CD4-positive, alpha-beta T cell treated with Interleukin-6 at 100 ng/mL for 8 hours (primary cell): ENCODE results near the gene AADACL3.
"Not testable (repeated sequence)": the region's sequence is repeated elsewhere in the genome, so short reads cannot be mapped to it uniquely, and the experiment has no call there.

Source experiments
- DNase-seq: peaks from one replicate; pipeline ENCODE4 v3.0.0-alpha.2; 2020; ENCODE audit warnings: mixed read lengths, low spot score

AADACL3 gene

GRCh38 chr1:12715896-12716437, at the start of gene AADACL3:
Gene AADACL3, plus strand, starts transcription at chr1:12716110. Its CDS starts 67 bp downstream, at chr1:12716177.
- no peak for DNase-seq

DNA sequence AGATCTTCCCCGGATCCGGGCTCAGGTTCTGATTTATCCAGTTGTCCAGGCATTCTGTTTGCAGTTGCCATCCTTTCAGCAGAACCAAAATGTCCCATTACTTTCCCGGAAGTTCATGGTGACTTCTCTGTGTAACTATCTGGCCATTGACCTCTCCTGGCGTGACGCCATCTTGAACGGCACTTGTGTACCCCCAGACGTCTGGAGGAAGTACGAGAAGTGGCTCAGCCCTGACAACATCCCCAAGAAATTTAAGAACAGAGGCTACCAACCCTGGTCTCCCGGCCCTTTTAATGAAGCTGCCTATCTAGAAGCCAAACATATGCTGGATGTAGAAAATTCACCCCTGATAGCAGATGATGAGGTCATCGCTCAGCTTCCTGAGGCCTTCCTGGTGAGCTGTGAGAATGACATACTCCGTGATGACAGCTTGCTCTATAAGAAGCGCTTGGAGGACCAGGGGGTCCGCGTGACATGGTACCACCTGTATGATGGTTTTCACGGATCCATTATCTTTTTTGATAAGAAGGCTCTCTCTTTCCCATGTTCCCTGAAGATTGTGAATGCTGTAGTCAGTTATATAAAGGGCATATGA, 49.7 kb upstream of the AADACL3 start:
- DNase-seq = no peak

GRCh38 chr1:12669529-12670068, 46.3 kb upstream of the AADACL3 start:
- no peak for DNase-seq

- no peak for DNase-seq
Measured at GRCh38 chr1:12674358-12674757, 41.6 kb upstream of the AADACL3 start.

- DNase-seq = not testable (repeated sequence)
Measured at GRCh38 chr1:12676122-12676521, 39.8 kb upstream of the AADACL3 start.

- DNase-seq = no peak
Measured at GRCh38 chr1:12677565-12677964, 38.3 kb upstream of the AADACL3 start.

- DNase-seq = no peak
Measured at GRCh38 chr1:12678350-12678749, 37.6 kb upstream of the AADACL3 start.

DNA sequence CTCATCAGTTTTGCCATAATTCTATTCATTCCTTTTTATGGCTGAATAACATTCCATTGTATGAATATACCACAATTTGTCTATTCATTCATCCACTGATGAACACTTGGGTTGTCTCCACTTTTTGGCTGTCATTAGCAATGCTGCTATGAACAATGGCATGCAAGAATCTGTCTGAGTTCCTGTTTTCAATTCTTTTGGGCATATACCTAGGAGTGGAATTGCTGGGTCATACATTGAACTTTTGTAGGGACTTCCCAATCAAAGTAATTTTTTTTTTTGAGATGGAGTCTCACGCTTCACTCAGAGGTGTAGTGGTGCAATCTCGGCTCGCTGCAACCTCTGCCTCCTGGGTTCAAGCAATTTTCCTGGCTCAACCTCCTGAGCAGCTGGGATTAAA, 37.1 kb upstream of the AADACL3 start:
- no peak for DNase-seq

DNA sequence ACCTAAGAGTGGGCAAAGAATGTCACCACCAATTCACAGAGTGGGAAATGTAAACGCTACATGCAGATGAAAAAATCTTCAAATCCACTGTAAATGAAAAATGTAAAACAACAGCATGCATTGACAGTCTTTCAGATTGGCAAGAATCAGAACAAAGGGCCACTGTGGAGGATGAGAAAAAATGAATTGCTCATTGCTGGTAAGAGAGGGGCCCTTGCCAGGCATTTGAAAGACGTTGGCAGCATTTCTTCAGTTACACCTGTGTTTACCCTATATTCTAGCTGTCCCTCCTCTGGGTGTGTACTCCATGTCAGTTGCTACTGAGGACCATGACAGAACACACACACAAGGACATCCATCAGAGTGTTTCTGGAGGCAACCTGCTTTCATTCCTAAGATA, 25.8 kb upstream of the AADACL3 start:
- DNase-seq = no peak

DNA sequence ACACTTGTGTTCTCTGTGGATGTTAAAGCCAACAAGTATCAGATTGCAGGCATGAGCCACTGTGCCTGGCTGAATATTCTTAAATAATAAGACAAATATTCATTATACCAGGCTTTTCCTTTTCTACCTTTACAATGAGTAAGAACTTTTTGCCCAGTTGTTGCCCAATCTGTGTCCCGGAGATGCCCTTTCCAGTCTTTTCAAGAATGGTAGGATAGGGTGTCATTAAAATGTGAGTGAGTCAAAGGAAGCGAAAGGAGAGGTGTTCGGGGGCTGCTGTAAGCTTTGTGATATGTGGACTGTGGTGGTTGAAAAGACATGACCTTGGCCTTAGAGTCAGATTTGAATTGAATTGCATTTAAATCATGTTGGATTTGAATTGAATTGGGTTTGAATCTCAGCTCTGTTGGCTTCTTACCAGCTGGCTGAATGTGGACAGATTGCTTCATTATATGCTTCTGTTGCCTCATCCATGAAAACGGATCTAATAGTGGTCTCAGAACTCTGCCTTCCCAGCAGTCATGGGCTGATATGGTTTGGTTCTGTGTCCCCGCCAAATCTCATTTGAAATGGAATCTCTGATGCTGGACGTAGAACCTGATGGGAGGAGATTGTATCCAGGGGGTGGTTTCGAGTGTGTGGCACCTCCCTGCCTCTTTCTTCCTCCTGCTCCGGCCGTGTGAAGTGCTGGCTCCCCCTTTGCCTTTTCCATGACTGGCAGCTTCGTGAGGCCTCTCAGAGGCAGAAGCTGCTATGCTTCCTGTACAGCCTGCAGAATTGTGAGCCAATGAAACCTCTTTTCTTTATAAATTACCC, 22.7 kb upstream of the AADACL3 start:
- DNase-seq = no peak

- DNase-seq = no peak
Measured at GRCh38 chr1:12696658-12697057, 19.3 kb upstream of the AADACL3 start.

DNA sequence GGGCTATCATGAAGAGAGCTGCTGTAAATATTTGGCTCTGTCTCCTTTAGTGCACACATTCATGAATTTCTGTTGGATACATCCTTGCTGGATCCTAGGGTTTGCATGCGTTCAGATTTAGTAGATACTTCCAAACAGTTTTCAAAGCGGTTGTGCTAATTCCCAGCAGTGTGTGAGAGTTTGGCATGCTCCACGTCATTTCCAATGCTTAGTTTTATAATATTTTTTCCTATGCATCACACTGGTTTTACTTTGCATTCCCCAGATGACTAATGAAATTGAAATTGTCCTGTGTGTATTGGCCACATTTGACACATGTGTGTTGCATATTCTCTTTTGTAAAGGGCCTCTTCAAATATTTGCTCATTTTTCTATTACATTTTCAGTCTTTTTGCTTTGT, 18.5 kb upstream of the AADACL3 start:
- DNase-seq = no peak

DNA sequence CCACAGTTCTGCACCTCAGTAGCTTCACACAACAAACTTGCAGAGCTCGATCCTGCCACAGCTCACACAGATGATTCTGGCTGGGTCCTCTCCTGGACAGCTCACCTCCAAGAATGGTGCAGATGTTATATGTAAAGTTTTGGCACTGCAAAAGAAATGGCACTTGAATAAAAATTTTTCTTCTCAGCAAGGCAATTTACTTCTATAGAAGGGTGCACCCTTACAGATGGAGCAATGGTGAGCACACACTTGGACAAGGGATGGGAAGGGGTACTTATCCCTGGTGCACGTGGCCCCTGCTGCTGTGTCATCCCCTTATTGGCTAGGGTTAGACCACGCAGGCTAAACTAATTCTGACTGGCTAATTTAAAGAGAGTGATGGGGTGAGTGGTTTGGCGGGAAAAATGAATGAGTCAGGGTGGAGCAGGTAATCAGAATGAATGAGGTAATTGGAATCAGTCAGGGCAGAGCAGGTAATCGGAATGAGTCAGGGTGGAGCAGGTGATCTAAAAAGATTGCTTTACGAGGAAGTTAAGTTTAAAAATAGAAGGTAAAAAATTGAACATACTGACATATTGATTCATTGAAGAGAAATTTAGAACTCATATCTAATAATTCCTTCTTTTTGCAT, 12.0 kb upstream of the AADACL3 start:
- DNase-seq = no peak

GRCh38 chr1:12706061-12706460, 9.8 kb upstream of the AADACL3 start:
- DNase-seq = no peak

DNA sequence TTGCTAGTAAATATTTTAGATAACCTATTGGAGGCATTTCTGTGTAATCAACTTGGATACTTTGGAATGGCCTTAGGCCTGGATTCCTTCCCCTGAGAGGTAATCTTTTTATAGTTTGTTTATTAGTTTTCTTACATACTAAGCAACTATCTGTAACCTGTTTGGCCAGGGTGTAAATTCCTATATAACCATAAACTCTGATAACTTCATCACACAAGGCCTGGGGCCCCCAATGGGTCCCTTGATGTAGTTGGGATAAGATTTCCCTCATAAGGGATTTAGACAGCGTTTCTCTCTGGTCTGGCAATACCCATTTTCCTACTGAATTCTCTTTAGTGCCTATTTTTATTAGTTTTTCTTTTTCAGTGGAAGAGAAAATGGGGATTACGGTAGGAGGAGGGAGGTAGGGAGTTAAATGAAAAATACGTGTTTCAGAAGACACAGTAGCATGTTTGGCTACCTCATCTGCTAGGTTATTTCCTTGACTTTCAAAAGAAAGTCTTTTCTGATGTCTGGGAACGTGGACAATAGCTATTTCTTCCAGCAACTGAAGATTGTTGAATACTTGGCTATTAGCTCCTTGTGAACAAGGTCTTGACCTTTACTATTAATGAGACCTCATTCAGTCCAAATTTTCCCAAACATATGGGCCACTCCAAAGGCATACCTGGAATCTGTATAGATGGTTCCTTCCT, 7.4 kb upstream of the AADACL3 start:
- no peak for DNase-seq

- DNase-seq = no peak
Measured at GRCh38 chr1:12709091-12709491, 6.8 kb upstream of the AADACL3 start.

DNA sequence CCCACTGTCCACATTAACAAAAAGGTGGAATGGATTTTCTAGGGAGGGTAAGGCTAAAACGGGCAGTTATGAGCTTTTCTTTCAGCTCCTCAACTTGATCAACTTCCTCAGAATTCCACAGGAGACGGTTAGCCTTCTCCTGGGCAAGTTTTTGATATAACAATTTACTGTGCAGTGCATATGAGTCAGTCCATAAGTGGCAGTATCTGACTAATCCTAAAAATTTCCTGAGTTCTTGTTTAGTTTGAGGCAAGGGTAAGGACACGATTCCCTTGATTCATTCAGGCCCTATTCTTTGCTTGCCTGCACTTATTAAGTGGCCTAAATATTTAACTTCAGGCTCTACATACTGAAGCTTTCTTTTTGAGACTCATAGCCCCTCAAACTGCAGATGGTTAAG, 6.2 kb upstream of the AADACL3 start:
- no peak for DNase-seq

DNA sequence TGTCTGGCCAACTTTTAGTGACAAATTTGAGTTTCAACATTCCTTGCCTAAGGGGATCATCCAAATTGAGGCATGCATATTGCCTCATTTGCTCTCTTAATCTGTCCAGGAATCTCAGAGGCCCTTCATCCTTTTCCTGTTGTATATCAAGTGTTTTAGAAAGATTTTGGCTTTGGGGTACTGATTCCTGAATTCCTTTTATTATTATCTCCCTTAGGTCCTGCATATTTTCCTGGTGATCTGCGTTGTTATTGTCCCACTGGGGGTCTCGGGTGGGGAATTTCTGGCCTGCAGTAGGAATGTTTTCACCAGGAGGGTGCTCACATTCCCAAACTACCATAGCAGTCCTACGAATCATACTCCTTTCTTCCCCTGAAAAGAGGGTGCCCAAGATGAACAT, 4.4 kb upstream of the AADACL3 start:
- DNase-seq = no peak

GRCh38 chr1:12712076-12712475, 3.8 kb upstream of the AADACL3 start:
- DNase-seq = no peak

DNA sequence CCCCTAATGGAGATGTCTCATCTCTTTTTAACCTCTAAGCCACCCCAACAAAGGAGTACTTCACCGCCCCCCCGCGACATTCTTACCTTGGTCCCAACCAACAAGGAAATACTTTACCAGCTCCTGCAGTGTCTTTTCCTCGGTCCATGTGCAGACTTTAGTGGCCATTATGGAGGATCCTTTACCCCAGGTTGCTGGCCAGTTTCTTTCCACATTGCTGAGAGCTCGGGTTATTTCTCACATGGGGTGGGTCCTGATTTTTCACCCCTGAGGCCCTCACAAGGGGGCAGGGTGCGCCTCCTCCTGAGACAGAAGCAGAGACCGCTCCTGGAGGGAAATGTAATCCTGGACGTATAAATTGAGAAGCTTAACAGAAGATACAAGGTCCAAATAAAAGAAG, 3.0 kb upstream of the AADACL3 start:
- no peak for DNase-seq

- DNase-seq = not testable (repeated sequence)
Measured at GRCh38 chr1:12713651-12714050, 2.3 kb upstream of the AADACL3 start.
